ENCODE results near the gene COLQ.

The COLQ gene

DNA sequence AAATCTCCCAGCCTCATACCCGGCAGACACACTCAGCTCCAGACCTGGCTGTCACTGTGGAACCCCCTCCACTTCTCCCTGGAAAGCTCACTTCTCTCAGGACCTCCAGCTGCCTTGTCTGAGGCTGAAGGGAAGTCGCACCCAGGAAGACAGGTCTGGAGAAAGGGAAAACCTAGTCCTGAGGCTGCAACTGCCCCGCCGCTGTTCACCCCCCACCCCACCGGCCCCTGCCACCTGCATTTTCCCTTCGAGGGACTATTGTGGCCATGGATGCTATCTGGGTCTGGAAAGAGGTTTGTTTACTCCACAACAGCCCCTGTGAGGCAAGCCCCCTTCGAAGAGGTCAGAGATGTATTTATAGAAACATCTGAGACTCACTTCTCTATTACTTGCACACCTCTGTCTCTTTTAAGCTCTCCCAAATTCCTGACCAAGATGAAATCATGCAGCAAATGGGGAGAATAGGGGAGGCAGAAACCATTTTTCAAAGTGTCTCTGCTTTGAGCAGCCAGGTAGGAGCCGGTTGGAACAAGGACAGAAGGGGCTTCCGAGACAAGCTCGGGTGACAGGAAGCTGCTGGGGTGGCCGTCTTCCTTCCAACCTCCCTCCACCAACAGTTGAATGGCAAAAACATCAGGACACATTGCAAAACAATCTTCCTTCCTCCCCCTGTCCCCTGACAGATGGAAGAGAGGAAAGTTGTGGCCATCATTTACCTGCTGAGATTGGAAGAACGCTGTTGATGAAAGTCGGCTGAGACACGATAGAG is 518 bp downstream of the COLQ start:
- FAIRE-seq (no peak), DNase-seq (ENCODE audit: extremely low spot score, insufficient read length, low read depth) (no peak)

GRCh38 chr3:15520185-15520584 is 1.3 kb downstream of the COLQ start:
- no peak for DNase-seq (ENCODE audit: extremely low spot score, insufficient read length, low read depth)
- FAIRE-seq = no peak

GRCh38 chr3:15519096-15519495 is 2.4 kb downstream of the COLQ start:
- FAIRE-seq (no peak), DNase-seq (ENCODE audit: extremely low spot score, insufficient read length, low read depth) (no peak)

- no peak for FAIRE-seq
- DNase-seq (ENCODE audit: extremely low spot score, insufficient read length, low read depth) = no peak
These were observed 6.7 kb downstream of the COLQ start for GRCh38 chr3:15514663-15515340.

GRCh38 chr3:15513810-15514662 is 7.5 kb downstream of the COLQ start:
- no peak for FAIRE-seq
- no peak for DNase-seq (ENCODE audit: extremely low spot score, insufficient read length, low read depth)

DNA sequence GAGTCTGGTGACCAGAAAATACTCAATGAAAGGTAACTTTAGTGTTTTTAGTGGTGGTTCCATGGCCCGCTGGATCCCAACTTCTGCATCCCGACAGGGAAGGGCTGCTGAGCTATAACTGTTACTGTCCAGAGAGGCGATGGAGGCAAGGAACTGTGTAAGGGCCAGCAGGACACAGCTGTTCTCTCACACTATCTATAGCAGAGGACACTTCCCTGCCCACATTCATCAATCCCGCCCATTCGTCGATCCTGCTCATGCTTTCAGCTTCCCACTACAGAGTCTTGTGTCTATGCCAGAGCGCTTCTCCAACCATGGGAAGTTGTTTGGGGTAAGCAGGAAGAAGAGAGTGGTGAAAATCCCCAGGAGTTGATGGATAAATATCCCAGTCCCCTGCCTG is 8.4 kb downstream of the COLQ start:
- FAIRE-seq (no peak), DNase-seq (ENCODE audit: extremely low spot score, insufficient read length, low read depth) (no peak)

- DNase-seq (ENCODE audit: extremely low spot score, insufficient read length, low read depth) = no peak
- no peak for FAIRE-seq
These were observed 9.3 kb downstream of the COLQ start for GRCh38 chr3:15512166-15512565.

DNA sequence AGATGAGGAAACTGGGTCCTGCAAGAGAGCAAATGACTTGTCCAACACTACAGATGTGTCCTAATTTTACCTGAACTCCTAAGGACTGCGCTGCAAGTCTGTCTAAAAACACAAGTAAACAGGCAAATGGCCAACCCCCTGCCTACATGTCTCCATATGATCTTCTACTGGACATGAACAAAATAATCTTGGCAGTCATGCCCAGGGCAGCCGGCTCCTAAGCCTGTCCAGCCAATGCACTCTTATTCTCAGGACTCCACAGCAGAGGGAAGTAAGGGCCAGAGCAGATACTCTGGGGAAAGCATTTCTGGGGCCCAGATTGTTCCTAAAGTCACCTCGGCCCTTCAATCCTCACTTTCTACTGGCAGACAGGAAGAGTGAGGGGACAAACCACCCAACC is 10.3 kb downstream of the COLQ start:
- no peak for DNase-seq (ENCODE audit: extremely low spot score, insufficient read length, low read depth)
- FAIRE-seq = no peak

DNA sequence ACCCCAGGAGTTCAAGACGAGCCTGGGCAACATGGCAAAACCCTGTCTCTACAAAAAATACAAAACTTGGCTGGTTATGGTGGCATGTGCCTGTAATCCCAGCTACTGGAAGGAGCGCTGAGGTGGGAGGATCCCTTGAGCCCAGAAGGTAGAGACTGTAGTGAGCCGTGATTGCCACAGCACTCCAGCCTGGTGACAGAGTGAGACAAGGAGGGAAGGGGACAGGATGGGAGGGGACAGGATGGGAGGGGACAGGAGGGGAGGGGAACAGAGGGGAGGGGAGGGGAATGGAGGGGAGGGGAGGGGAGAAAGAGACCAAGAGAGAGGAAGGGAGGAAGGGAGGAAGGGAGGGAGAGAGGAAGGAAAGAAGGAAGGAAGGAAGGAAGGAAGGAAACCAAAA is 11.0 kb downstream of the COLQ start:
- DNase-seq (ENCODE audit: extremely low spot score, insufficient read length, low read depth) = no peak
- FAIRE-seq = no peak

- FAIRE-seq = no peak
- no peak for DNase-seq (ENCODE audit: extremely low spot score, insufficient read length, low read depth)
These were observed 14.9 kb downstream of the COLQ start for GRCh38 chr3:15506571-15506970.

- no peak for FAIRE-seq
These were observed 15.9 kb downstream of the COLQ start for GRCh38 chr3:15505479-15506165.

GRCh38 chr3:15502616-15503015 is 18.9 kb downstream of the COLQ start:
- FAIRE-seq (no peak), DNase-seq (ENCODE audit: extremely low spot score, insufficient read length, low read depth) (no peak)

More at GRCh38 chr3:15505479-15506165, 15.9 kb downstream of the COLQ start:
- DNase-seq (ENCODE audit: extremely low spot score, insufficient read length, low read depth) = no peak

GRCh38 chr3:15501126-15501525 is 20.4 kb downstream of the COLQ start:
- no peak for FAIRE-seq
- no peak for DNase-seq (ENCODE audit: extremely low spot score, insufficient read length, low read depth)

- FAIRE-seq (peak; percentile 45), DNase-seq (ENCODE audit: extremely low spot score, insufficient read length, low read depth) (no peak)
These were observed 21.3 kb downstream of the COLQ start for GRCh38 chr3:15500107-15500724.

DNA sequence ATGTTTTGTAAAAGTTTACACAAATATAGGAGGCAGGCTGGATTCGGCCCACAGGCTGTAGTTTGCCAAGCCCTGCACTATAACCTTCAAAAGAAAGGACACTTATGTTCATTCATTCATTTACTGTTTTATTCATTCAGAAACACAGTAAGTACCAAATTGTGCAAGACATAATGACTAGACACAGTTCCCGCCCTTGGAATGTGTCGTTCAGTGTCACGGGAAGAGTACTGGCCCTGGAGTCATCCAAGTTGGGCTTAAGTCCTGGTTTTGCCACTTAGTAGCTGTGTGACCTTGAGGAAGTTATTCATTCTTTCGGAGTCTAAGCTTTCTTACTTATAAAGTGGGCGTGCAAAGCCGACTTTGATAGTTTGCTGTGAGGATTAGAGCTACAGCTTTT is 22.0 kb downstream of the COLQ start:
- no peak for DNase-seq (ENCODE audit: extremely low spot score, insufficient read length, low read depth)
- FAIRE-seq = no peak

- FAIRE-seq = no peak
These were observed 22.9 kb downstream of the COLQ start for GRCh38 chr3:15498431-15499214.

DNA sequence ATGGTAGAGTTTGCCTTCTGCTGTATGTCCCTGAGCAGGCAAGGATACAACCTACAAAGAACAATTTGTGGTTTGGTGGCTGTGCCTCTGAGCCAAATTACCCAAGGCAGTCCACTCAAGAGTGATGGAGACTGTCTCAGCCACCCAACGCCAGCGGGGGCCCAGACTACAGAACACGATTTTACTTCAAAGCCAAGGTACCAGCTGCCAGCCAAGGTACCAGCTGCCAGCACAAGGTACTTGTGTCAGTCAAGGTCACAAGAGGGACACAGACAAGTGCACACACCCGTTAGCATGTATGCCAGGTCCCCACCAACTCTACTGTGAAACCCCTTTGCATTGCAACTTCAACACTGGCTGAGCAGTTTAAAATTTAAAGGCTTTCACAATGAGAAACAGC is 23.5 kb downstream of the COLQ start:
- no peak for FAIRE-seq

More at GRCh38 chr3:15498431-15499214, 22.9 kb downstream of the COLQ start:
- DNase-seq (ENCODE audit: extremely low spot score, insufficient read length, low read depth) = no peak

DNA sequence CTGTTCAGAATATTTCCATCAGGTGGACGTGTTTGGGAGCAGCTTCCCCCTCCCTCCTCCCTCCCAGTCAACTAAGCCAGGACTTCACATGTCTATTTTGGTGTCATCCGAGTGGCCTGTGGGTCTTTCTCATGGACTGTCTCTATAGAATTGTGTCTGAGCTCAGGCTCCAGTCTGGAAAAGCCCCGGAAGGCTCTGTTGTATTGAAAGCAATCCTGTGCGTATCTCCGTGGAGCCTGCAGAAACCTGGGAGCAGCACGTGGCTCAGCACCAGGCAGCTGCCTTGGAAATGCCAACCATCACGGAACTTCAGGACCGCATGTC is 25.2 kb downstream of the COLQ start:
- DNase-seq (ENCODE audit: extremely low spot score, insufficient read length, low read depth) (no peak), FAIRE-seq (no peak)

More for the DNA sequence above, 23.5 kb downstream of the COLQ start:
- no peak for DNase-seq (ENCODE audit: extremely low spot score, insufficient read length, low read depth)

Data from GM18507 (cell line).